ENCODE measurements around the gene VWA3A.
A peak's percentile ranks its signal among the peaks of the same experiment; 100 is the strongest.
"Not testable (repeated sequence)": the region's sequence is repeated elsewhere in the genome, so short reads cannot be mapped to it uniquely, and the experiment has no call there.

VWA3A gene

DNA sequence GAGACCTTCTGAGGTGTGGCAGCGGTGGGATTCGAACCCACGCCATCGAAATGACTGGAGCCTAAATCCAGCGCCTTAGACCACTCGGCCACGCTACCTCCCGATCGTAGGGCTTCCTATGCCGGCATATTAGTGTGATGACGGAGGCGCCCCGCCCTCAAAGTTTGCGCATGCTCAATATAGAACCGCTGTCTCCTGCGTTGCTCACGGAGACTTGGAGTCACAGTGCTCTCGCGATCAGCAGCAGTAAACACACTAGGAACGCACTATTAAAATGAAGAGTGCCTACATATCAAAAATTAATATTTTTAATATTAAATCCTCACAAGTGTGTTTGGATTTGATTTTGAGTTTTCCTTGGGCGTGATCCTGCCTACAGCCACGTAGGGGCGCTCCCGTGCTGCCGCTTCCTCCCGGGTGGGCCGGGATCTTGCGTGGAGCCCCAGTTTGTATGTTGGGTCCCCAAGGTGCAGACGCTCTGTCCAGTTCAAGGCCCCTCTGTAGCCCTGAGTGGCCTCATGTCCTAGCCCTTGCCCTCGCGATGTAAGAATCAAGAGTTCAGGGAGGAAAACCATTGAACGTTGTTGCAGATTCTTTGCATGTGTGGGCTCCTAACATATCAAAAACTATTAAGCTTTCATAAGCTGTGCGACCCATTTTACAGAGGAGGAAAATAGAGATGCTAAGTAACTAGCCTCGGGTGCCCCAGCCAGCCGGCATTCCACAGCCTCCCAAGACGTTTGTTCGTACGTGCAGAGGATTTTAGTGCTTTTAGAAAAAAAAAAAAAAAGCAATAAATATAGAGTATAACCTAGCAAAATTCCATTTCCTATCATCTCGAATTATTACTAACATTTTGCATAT lies 103.6 kb downstream of the VWA3A start:
- DNase-seq (ENCODE audit: insufficient read length, low spot score) (no peak), FAIRE-seq (peak; percentile 44)

GRCh38 chr16:22196559-22197168 lies 104.3 kb downstream of the VWA3A start:
- not testable (repeated sequence) for FAIRE-seq; DNase-seq (ENCODE audit: insufficient read length, low spot score)

DNA sequence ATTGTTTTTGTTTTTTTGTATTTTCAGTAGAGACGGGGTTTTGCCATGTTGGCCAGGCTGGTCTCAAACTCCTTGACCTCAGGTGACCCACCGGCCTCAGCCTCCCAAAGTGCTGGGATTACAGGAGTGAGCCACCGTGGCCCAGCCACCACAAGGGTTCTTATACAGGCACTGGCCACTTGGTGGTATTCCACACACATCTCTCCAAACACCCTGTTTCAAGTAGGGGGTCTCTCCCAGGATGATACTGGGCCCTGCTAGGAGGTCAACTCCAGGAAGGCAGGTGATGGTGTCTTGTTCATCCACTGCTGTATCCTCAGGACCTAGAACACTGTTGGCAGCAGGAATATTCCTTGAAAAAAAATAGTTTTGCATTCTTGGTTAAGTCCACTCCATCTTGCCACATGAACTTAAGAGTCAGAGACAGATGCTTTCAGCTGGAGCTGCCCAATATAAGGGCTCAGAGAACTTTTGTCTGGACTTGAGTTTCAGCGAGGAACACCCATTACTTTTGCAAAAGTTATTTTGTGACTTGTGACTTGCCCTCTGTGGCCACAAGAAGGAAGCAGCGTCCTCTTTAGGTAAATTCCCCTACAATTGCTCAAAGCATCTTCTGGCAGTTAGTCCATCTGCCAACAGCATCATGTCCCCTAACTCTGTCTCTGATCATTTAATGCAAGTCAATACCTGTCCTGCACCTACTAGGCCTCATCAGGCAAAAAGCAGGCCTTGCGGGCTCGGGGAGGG lies 106.4 kb downstream of the VWA3A start:
- FAIRE-seq: no peak
- no peak for DNase-seq (ENCODE audit: insufficient read length, low spot score)

DNA sequence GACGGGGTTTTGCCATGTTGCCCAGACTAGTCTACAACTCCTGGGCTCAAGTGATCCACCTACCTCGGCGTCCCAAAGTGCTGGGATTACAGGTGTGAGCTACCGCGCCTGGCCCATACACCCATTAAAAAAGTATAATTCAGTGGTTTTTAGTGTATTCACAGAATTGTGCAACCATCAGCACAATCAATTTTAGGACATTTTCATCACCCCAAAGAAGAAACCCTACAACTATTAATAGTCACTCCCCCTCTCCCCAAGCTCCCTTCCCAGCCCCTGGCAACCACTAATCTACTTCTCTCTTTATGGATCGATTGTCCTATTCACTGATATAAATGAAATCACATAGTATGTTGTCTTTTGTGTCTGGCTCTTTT lies 109.9 kb downstream of the VWA3A start:
- DNase-seq (ENCODE audit: insufficient read length, low spot score) (no peak), FAIRE-seq (no peak)

DNA sequence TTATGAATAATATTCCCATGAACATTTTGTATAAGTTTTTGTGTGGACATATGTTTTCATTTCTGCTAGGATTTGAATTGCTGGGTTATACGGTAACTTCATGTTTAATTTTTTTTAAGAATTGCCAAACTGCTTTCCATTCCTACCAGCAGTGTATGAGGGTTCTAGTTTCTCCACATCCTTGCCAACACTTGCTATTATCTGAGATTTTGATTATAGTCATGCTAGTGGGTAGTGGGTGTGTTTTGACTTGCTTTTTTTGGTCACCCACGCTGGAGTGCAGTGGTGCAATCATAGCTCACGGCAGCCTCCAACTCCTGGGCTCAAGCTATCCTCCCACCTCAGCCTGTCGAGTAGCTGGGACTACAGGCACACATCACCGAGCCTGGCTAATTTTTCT lies 110.8 kb downstream of the VWA3A start:
- no peak for DNase-seq (ENCODE audit: insufficient read length, low spot score)
- FAIRE-seq: no peak

GRCh38 chr16:22204091-22204655 lies 111.8 kb downstream of the VWA3A start:
- no peak for FAIRE-seq

DNA sequence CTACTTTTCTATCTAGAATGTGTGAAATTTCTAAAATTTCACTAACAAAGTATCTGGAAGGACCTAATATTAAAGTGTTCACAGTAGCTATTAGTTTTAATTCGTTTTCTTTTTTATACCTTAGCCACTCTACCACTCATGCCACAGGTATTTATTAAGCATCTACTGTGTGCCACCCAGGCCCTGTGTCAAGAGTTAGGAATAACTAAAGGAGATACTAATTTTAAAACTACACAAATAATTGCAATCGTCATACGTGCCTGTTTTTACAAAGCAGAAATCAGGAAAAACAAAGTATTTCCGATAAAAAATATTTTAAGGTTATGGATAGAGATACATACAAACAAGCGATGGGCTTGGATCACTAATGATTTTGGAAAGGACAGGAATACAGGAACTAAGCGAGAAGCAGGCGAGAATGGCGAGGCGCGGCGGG lies 113.3 kb downstream of the VWA3A start:
- no peak for FAIRE-seq
- no peak for DNase-seq (ENCODE audit: insufficient read length, low spot score)

More at GRCh38 chr16:22204091-22204655, 111.8 kb downstream of the VWA3A start:
- DNase-seq (ENCODE audit: insufficient read length, low spot score): no peak

DNA sequence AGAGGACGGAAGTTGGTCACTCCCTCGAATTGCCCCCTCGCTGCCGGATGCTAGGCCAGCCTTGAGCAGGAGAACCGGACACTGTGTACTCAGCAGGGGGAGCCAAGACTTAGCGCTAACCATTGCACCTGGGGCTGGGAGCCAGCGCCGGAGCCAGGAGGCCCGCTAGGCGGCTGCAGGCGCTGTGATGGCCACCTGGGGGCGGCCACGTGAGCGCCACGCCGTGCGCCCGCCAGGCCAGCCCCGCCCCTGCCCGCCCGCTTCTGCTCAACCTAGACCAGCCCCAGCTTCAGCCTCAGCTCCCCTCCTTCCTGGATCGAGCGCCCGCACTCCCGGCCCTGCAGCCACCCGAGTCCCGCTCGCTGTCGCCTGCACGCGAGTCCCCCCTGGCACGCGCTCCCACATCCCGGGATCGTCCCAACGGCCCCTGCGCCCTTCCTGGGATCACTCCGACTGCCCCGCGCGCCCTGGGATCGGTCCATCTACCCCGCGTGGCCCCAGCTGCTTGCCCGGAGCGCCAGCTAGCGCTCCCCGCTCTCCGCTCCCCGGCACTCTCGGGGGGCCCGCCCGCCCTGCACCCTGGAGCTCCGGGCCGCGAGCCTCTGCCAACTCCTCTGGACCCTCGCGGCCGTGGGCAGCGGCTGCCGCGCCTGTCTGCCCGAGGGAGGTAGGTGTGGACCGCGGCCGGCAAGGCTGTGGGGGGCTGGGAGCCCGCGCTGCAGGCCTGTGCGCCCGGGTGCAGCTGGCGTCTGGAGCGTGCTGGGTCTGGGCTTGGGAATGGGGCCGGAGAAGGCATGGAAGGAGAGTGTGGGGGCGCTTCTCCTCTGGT lies 113.9 kb downstream of the VWA3A start, which contains the start of gene EEF2K:
Gene EEF2K (plus strand): TSS at position 266 of the 829 bp plus-strand sequence. CDS start 19,452 bp downstream, outside the sequence.
- DNase-seq (ENCODE audit: insufficient read length, low spot score): peak; percentile 83
- FAIRE-seq: peak; percentile 93
